ENCODE measurements around the gene PTGER3.
A peak's percentile ranks its signal among the peaks of the same experiment; 100 is the strongest.

PTGER3 gene

DNA sequence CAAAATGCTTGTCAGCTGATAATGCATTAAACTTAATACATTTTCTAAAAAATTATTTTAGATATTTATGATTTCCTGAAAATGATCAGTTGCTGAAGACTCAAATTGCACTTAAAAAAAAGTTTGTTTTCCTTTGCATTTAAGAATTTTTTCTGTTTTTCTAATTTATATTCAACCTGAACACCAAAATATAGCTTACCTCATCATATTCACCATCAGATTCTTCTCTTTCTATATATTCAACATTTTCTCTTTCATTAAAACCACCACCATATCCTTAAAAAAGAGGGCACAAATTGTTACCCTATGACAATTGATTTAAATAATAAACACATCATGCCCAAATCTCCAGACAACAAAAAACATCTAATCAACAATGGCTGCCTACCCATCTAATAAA, 24.7 kb upstream of the PTGER3 start:
- Mint-ChIP-seq H3K4me1 (peaks cover 5% of the 10 kb centered on the region), H3K36me3 (peaks cover 38% of the 10 kb centered on the region), H3K4me3 (no peak overlapping the region), H3K27me3 (no peaks in the 10 kb centered on the region), H3K9me3 (no peaks in the 10 kb centered on the region), H3K27ac (no peak overlapping the region)
- DNase-seq (ENCODE audit: low spot score in 2 of 2) (no peak), ATAC-seq (ENCODE audit: low read depth) (no peak)

DNA sequence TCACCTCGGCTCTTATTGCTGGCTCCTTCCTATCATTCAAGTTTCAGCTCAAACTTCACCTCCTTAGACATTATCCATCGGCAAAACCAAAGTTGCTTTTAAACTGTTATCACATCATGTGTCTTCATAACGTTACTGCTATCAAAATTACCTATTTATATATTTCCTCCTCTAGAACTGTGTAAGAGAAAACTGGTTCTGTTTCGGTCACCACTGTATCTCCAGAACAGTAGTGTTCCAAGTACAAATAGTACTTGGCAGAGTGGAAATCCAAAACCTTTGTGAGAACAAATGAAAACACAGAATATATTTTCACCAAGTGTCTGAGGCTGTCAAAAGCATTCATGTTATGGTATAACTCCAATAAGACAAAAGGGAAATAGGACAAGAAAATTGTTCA, 24.1 kb upstream of the PTGER3 start:
- H3K27me3 Mint-ChIP-seq, result no peaks in the 10 kb centered on the region
- ATAC-seq (ENCODE audit: low read depth), result no peak
- peaks cover 38% of the 10 kb centered on the region for H3K36me3 Mint-ChIP-seq
- no peak for DNase-seq (ENCODE audit: low spot score in 2 of 2)
- H3K4me3 Mint-ChIP-seq, result no peak overlapping the region
- H3K4me1 Mint-ChIP-seq, result peaks cover 5% of the 10 kb centered on the region
- H3K27ac Mint-ChIP-seq, result no peak overlapping the region
- no peaks in the 10 kb centered on the region for H3K9me3 Mint-ChIP-seq

GRCh38 chr1:71068325-71069240, 21.0 kb upstream of the PTGER3 start:
- H3K4me1 Mint-ChIP-seq, result no peaks in the 10 kb centered on the region
- ATAC-seq (ENCODE audit: low read depth) (no peak), DNase-seq (ENCODE audit: low spot score in 2 of 2) (no peak)
- H3K9me3 Mint-ChIP-seq, result no peaks in the 10 kb centered on the region
- no peak overlapping the region for H3K27ac Mint-ChIP-seq
- no peak overlapping the region for H3K4me3 Mint-ChIP-seq
- H3K36me3 Mint-ChIP-seq, result peaks cover 29% of the 10 kb centered on the region
- H3K27me3 Mint-ChIP-seq, result no peaks in the 10 kb centered on the region

DNA sequence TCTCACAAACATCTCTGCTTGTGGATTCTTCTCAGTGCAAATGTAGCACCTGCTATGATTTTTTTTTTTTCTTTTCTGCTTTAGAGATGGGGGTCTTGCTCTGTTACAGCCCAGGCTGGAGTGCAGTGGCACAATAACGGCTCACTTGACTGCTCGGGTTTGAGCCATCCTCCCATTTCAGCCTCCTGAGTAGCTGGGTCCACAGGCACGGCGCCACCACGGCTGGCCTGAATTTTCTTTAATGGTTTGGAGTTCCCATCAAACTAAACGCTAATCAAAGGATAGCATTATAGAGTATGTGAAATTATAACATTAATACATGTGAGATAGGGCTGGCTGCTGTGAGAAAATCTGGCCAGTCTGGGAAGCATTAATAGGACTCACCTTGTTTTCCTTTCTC, 7.2 kb upstream of the PTGER3 start:
- DNase-seq (ENCODE audit: low spot score in 2 of 2) (no peak), ATAC-seq (ENCODE audit: low read depth) (no peak)
- Mint-ChIP-seq H3K9me3 (no peaks in the 10 kb centered on the region), H3K27ac (no peak overlapping the region), H3K36me3 (peaks cover 4% of the 10 kb centered on the region), H3K4me1 (peaks cover 2% of the 10 kb centered on the region), H3K4me3 (no peak overlapping the region), H3K27me3 (peaks cover 5% of the 10 kb centered on the region)

DNA sequence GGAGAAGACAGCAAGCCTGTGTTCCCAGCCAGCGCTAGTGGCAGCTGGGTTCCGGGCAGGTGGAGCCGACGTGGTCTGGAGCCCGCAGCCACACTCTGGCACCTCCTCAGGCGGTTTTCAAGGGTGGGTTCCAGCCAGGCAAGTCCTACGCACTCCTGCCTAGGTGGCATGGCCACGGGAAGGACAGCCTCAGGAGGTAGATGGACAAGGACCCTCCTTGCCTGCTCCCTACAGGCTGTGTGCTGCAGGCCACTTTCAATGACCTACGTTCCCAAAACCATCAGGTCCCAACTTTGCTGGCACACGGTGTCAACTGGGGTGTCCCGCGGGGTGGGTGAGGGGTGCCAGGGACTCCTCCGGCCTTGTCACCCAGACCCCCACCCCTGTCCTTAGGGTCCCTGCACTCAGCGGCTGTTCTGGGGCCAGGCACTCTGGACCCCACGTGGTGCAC, 6.7 kb upstream of the PTGER3 start:
- Mint-ChIP-seq H3K27ac (no peak overlapping the region), H3K36me3 (peaks cover 2% of the 10 kb centered on the region), H3K9me3 (no peaks in the 10 kb centered on the region), H3K27me3 (peaks cover 6% of the 10 kb centered on the region), H3K4me3 (no peak overlapping the region), H3K4me1 (peaks cover 2% of the 10 kb centered on the region)
- DNase-seq (ENCODE audit: low spot score in 2 of 2), result no peak
- no peak for ATAC-seq (ENCODE audit: low read depth)

DNA sequence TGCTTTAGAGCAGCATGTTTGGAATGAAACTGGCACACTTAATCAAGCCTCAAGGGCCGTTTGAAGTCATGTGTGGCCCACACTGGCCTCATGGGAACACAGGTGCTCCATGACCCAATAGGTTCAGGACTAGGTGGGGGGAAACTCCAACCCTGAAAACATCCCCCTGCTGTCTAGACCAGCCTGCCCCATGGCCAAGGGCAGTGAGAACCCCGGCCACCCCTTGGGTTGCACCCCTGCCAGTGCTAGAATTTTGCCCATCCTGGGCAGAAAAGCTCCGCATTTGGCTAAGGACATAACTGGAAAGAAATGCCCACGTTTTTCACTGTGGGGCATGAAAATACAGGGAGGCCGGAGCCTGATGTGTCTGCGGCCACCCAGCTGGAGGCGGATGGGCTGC, 6.1 kb upstream of the PTGER3 start:
- Mint-ChIP-seq H3K27me3 (peaks cover 6% of the 10 kb centered on the region), H3K9me3 (no peaks in the 10 kb centered on the region), H3K4me3 (no peak overlapping the region), H3K27ac (no peak overlapping the region), H3K4me1 (peaks cover 2% of the 10 kb centered on the region), H3K36me3 (no peaks in the 10 kb centered on the region)
- ATAC-seq (ENCODE audit: low read depth), result no peak
- no peak for DNase-seq (ENCODE audit: low spot score in 2 of 2)

DNA sequence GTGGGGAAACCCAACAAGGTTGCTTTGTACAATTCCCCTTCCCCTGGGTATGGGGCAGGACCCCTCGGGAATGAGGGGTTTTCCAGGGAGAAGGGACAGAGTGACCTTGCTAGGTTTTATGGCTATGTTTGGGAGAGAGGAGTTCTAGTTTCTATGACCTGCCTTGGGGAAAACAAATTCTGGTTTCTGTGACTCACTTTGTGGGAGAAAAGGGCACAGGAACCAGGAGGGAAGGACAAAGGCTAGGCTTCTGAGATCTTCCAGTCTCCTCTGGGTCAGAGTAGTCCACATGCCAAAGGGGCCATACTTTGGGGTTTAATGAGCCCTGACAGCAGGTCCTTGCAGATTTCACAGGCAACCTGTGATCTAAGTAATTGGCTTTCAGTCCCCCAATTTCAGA, 5.5 kb upstream of the PTGER3 start:
- no peaks in the 10 kb centered on the region for H3K9me3 Mint-ChIP-seq
- ATAC-seq (ENCODE audit: low read depth), result no peak
- no peak overlapping the region for H3K27ac Mint-ChIP-seq

DNA sequence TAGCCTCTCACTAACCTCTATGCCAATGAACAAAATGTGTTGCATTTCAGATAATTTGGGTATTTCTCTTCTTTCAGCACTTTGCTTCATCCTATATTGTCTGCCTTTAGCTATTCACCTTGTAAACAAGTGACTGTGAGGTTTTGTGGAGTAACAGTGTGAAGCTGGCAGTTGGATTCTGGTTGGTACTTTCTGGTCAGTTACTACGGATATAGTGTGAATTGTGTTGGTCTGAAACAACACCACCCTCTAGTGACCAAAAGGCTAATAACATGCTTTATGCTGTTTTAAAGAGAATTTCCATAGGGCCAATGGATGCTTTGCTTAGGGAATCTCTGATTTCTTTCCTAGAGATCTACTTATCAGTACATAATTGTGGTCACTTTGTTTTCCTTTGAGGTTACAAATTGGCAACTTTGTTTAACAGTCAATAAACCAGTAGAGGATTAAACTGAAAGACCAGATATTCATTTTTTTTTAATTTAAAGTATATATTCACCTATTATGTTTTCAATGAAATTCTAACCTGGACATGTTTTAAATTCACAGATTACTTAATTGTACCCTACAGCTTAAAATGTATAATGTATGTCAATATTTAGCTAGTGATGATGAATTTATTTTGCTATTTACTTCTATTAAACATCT, 2.5 kb upstream of the PTGER3 start:
- Mint-ChIP-seq H3K4me1 (peaks cover 10% of the 10 kb centered on the region), H3K27ac (no peak overlapping the region), H3K36me3 (no peaks in the 10 kb centered on the region), H3K9me3 (no peaks in the 10 kb centered on the region), H3K27me3 (peaks cover 22% of the 10 kb centered on the region), H3K4me3 (no peak overlapping the region)
- peak; percentile 59 for ATAC-seq (ENCODE audit: low read depth)
- DNase-seq (ENCODE audit: low spot score in 2 of 2), result peak in 1 of 2 donors; percentile 25

More for the DNA sequence above, 5.5 kb upstream of the PTGER3 start:
- DNase-seq (ENCODE audit: low spot score in 2 of 2), result no peak
- H3K4me1 Mint-ChIP-seq, result peaks cover 3% of the 10 kb centered on the region
- peaks cover 6% of the 10 kb centered on the region for H3K27me3 Mint-ChIP-seq
- no peak overlapping the region for H3K4me3 Mint-ChIP-seq
- no peaks in the 10 kb centered on the region for H3K36me3 Mint-ChIP-seq

- Mint-ChIP-seq H3K27me3 (peaks cover 22% of the 10 kb centered on the region), H3K9me3 (no peaks in the 10 kb centered on the region), H3K36me3 (no peaks in the 10 kb centered on the region), H3K4me3 (peak overlapping the region; percentile 81), H3K27ac (no peak overlapping the region), H3K4me1 (peaks cover 10% of the 10 kb centered on the region)
- peak; percentile 4 to 22 for DNase-seq (ENCODE audit: low spot score in 2 of 2)
- peak; percentile 54 for ATAC-seq (ENCODE audit: low read depth)
Observed at GRCh38 chr1:71046891-71047634, 553 bp downstream of the PTGER3 start.

- ATAC-seq (ENCODE audit: low read depth) (no peak), DNase-seq (ENCODE audit: low spot score in 2 of 2) (no peak)
- Mint-ChIP-seq H3K36me3 (no peaks in the 10 kb centered on the region), H3K4me1 (peaks cover 10% of the 10 kb centered on the region), H3K27me3 (peaks cover 23% of the 10 kb centered on the region), H3K9me3 (no peaks in the 10 kb centered on the region), H3K27ac (no peak overlapping the region), H3K4me3 (peak overlapping the region; percentile 33)
Observed at GRCh38 chr1:71045463-71046028, 2.1 kb downstream of the PTGER3 start.

DNA sequence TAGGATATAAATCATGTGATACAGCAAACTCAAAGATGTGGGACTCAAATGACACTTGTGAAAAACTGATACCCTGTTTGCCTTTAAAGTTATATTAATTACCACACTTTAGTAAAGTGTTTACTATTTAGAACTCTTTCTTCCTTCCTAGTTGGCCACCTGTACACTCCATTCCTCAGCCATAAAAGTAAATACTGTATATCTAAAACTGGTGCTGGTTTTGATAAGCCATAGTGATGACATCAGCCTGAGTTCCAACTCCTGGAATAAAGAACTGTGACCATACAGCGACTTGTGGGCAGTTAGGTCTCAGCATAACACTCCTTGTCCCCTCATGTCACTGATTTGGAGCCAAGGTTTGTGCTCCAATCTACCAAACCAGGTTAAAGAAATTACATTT, 2.8 kb downstream of the PTGER3 start:
- peaks cover 8% of the 10 kb centered on the region for H3K4me1 Mint-ChIP-seq
- no peak for DNase-seq (ENCODE audit: low spot score in 2 of 2)
- no peak for ATAC-seq (ENCODE audit: low read depth)
- no peaks in the 10 kb centered on the region for H3K9me3 Mint-ChIP-seq
- no peak overlapping the region for H3K27ac Mint-ChIP-seq
- H3K27me3 Mint-ChIP-seq, result peaks cover 22% of the 10 kb centered on the region
- H3K36me3 Mint-ChIP-seq, result no peaks in the 10 kb centered on the region
- H3K4me3 Mint-ChIP-seq, result no peak overlapping the region

GRCh38 chr1:71043065-71043464, 4.6 kb downstream of the PTGER3 start:
- Mint-ChIP-seq H3K9me3 (no peaks in the 10 kb centered on the region), H3K27me3 (peaks cover 29% of the 10 kb centered on the region), H3K4me1 (peaks cover 5% of the 10 kb centered on the region), H3K4me3 (no peak overlapping the region), H3K36me3 (no peaks in the 10 kb centered on the region), H3K27ac (no peak overlapping the region)
- DNase-seq (ENCODE audit: low spot score in 2 of 2) (no peak), ATAC-seq (ENCODE audit: low read depth) (no peak)

- no peaks in the 10 kb centered on the region for H3K36me3 Mint-ChIP-seq
- DNase-seq (ENCODE audit: low spot score in 2 of 2) (no peak), ATAC-seq (ENCODE audit: low read depth) (no peak)
- no peaks in the 10 kb centered on the region for H3K9me3 Mint-ChIP-seq
- H3K4me3 Mint-ChIP-seq, result no peak overlapping the region
- no peaks in the 10 kb centered on the region for H3K4me1 Mint-ChIP-seq
- no peak overlapping the region for H3K27ac Mint-ChIP-seq
- H3K27me3 Mint-ChIP-seq, result peaks cover 26% of the 10 kb centered on the region
Observed at GRCh38 chr1:71041806-71042205, 5.8 kb downstream of the PTGER3 start.
